NCI-H146 (cell line): Measurements from ENCODE around the gene OAT.
A peak's percentile ranks its signal among the peaks of the same experiment; 100 is the strongest.
"Not testable (repeated sequence)": the region's sequence is repeated elsewhere in the genome, so short reads cannot be mapped to it uniquely, and the experiment has no call there.

ENCODE experiments used
- DNase-seq: peaks from one replicate; lab custom pipeline; 2025; lab: John Stamatoyannopoulos, UW

Gene OAT

GRCh38 chr10:124378881-124379471 lies 39.7 kb downstream of the OAT start:
- no peak for DNase-seq

GRCh38 chr10:124378271-124378670 lies 40.5 kb downstream of the OAT start:
- no peak for DNase-seq

- DNase-seq, result no peak
These were observed 41.6 kb downstream of the OAT start for GRCh38 chr10:124377101-124377500.

- DNase-seq, result no peak
These were observed 42.3 kb downstream of the OAT start for GRCh38 chr10:124376411-124376810.

GRCh38 chr10:124375691-124376090 lies 43.0 kb downstream of the OAT start:
- DNase-seq, result no peak

GRCh38 chr10:124375353-124375614 lies 43.4 kb downstream of the OAT start:
- DNase-seq, result peak; percentile 54

- no peak for DNase-seq
These were observed 44.0 kb downstream of the OAT start for GRCh38 chr10:124374535-124375352.

- DNase-seq, result no peak
These were observed 45.8 kb downstream of the OAT start for GRCh38 chr10:124372899-124373298.

- DNase-seq, result no peak
These were observed 48.3 kb downstream of the OAT start for GRCh38 chr10:124370426-124370825.

- no peak for DNase-seq
These were observed 48.7 kb downstream of the OAT start for GRCh38 chr10:124369986-124370385.

GRCh38 chr10:124369533-124369932 lies 49.2 kb downstream of the OAT start:
- not testable (repeated sequence) for DNase-seq

- no peak for DNase-seq
These were observed 49.7 kb downstream of the OAT start for GRCh38 chr10:124369066-124369465.

- DNase-seq, result no peak
These were observed 50.8 kb downstream of the OAT start for GRCh38 chr10:124367936-124368335.

GRCh38 chr10:124367414-124367813 lies 51.3 kb downstream of the OAT start:
- DNase-seq, result no peak

GRCh38 chr10:124366825-124367224 lies 51.9 kb downstream of the OAT start:
- no peak for DNase-seq

GRCh38 chr10:124366343-124366742 lies 52.4 kb downstream of the OAT start:
- DNase-seq, result no peak

GRCh38 chr10:124364674-124365073 lies 54.0 kb downstream of the OAT start:
- DNase-seq, result peak; percentile 91

GRCh38 chr10:124362568-124362967 lies 56.2 kb downstream of the OAT start:
- no peak for DNase-seq

- no peak for DNase-seq
These were observed 59.3 kb downstream of the OAT start for GRCh38 chr10:124359336-124359832.

- no peak for DNase-seq
These were observed 61.2 kb downstream of the OAT start for GRCh38 chr10:124357561-124357885.

- DNase-seq, result no peak
These were observed 61.8 kb downstream of the OAT start for GRCh38 chr10:124356701-124357560.

- DNase-seq, result peak; percentile 77
These were observed 64.0 kb downstream of the OAT start for GRCh38 chr10:124354411-124355382.
